MCF 10A (cell line): ENCODE measurements around the gene EXOC6B. TPM values are rescaled to one million over a fixed set of nuclear protein-coding genes. Genes with fewer than 3 reads are reported as not detected.
A peak's percentile ranks its signal among the peaks of the same experiment; 100 is the strongest.

ENCODE experiments used
- BruUV-seq: library from RNA; stranded (reverse); fragments of 400-500 nt; replicated peaks from 2 replicates; lab custom pipeline; 2021; lab: Mats Ljungman, UMichigan
- CTCF ChIA-PET: fragments of 300-600 bp; sonication (Branson Sonifier 250); formaldehyde crosslinking; extraction: SDS; loops from one replicate; lab custom pipeline; 2021; ENCODE audit warnings: antibody characterized with exemption, inconsistent platforms; lab: Yijun Ruan, JAX
- POLR2A ChIA-PET: fragments of 300-600, 350-650 bp; sonication (Branson Sonifier 250); formaldehyde crosslinking; extraction: SDS; loops from one replicate; lab custom pipeline; 2020; ENCODE audit warnings: antibody characterized with exemption, inconsistent platforms; lab: Yijun Ruan, JAX
- DNase-seq: peaks from one replicate; pipeline ENCODE4 v3.0.0-alpha.2; 2018; ENCODE audit not compliant: unreplicated experiment
- H3K27ac Mint-ChIP-seq: one replicate; pipeline ENCODE4 v1.8.0; 2022; ENCODE audit warnings: mild to moderate bottlenecking, low read depth, mixed read lengths; ENCODE audit not compliant: unreplicated experiment
- H3K27me3 Mint-ChIP-seq: one replicate; pipeline ENCODE4 v1.8.0; 2022; ENCODE audit warnings: mixed read lengths; ENCODE audit not compliant: insufficient read depth, unreplicated experiment
- H3K36me3 Mint-ChIP-seq: one replicate; pipeline ENCODE4 v1.8.0; 2022; ENCODE audit warnings: mild to moderate bottlenecking, moderate library complexity, mixed read lengths; ENCODE audit not compliant: insufficient read depth, unreplicated experiment
- H3K4me1 Mint-ChIP-seq: one replicate; pipeline ENCODE4 v1.8.0; 2022; ENCODE audit warnings: mixed read lengths; ENCODE audit not compliant: insufficient read depth, unreplicated experiment
- H3K4me3 Mint-ChIP-seq: one replicate; pipeline ENCODE4 v1.8.0; 2022; ENCODE audit warnings: mild to moderate bottlenecking, moderate library complexity, mixed read lengths; ENCODE audit not compliant: unreplicated experiment
- H3K9me3 Mint-ChIP-seq: one replicate; pipeline ENCODE4 v1.8.0; 2022; ENCODE audit warnings: mixed read lengths; ENCODE audit not compliant: unreplicated experiment
- intact Hi-C: fragments of 100-400 bp; cut with micrococcal nuclease; formaldehyde crosslinking; loops from 2 replicates; pipeline ENCODE4 v1.14.1; 2022
- total RNA-seq: library from RNA; stranded (reverse); gene quantifications from 2 replicates; pipeline ENCODE4 v1.2.3, GENCODE V29; 2022
- TF ChIP-seq, protein P1 (sequence below): fragments of 200-600 bp; IDR thresholded peaks from one replicate; pipeline ENCODE4 v1.8.0; 2022; ENCODE audit warnings: antibody characterized with exemption, mild to moderate bottlenecking; ENCODE audit not compliant: unreplicated experiment

Gene EXOC6B
- total RNA-seq, 1 experiment from 2014 or later, result 24.7 TPM

DNA sequence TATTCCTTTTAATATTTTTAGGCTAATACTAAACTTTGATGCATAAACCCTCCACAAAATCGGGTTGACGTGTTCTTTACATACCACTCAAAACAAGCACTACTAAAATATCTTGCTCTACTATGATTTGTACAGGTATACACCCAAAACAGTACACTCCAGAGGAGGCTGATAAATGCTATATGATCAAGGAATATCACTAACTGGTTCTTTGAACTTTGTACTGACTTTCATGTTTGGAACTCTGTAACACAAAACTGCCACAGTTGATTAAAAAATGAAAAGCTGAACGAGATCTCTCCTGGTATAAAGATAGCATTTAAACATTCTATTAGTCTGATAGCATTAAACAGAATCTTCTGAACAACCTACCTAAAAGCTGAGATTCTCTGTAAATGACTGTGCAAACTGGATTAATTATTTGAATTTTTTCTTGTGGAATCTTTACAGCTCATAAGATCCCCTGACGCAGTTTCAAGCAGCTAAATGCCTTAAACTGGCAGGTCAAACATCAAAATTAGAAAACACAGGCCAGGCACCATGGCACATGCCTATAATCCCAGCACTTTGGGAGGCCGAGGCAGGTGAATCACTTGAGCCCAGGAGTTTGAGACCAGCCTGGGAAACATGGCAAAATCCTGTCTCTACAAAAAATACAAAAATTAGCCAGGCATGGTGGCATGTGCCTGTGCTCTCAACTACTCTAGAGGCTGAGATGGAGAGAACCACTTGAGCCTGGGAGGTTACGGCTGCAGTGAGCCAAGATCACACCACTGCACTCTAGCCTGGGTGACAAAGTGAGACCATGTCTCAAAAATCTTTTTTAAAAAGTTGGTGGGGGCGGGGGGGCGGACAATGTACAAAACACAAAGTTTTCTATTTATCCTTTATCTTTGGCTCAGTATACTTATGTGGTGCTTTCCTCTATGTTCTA, 150.6 kb downstream of the EXOC6B start:
- TF ChIP-seq, protein P1, sequence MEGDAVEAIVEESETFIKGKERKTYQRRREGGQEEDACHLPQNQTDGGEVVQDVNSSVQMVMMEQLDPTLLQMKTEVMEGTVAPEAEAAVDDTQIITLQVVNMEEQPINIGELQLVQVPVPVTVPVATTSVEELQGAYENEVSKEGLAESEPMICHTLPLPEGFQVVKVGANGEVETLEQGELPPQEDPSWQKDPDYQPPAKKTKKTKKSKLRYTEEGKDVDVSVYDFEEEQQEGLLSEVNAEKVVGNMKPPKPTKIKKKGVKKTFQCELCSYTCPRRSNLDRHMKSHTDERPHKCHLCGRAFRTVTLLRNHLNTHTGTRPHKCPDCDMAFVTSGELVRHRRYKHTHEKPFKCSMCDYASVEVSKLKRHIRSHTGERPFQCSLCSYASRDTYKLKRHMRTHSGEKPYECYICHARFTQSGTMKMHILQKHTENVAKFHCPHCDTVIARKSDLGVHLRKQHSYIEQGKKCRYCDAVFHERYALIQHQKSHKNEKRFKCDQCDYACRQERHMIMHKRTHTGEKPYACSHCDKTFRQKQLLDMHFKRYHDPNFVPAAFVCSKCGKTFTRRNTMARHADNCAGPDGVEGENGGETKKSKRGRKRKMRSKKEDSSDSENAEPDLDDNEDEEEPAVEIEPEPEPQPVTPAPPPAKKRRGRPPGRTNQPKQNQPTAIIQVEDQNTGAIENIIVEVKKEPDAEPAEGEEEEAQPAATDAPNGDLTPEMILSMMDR, result no peak
- H3K36me3 Mint-ChIP-seq, result no peaks in the 10 kb centered on the region
- no peaks in the 10 kb centered on the region for H3K9me3 Mint-ChIP-seq
- ChIA-PET POLR2A (interaction anchor here (0.6 kb wide), 2 partner anchors 59 to 153 kb away, joined by 4 to 6 read pairs; no protein-coding TSS in a partner anchor), CTCF (interaction anchor here (0.7 to 0.9 kb wide), 3 partner anchors 96 to 513 kb away, joined by 3 to 4 read pairs (median 3); no protein-coding TSS in a partner anchor)
- no peak for DNase-seq
- no TSS peak for BruUV-seq
- H3K27ac Mint-ChIP-seq, result no peak overlapping the region
- peaks cover 10% of the 10 kb centered on the region for H3K4me1 Mint-ChIP-seq
- intact Hi-C loops, result no loop called here
- no peaks in the 10 kb centered on the region for H3K27me3 Mint-ChIP-seq
- H3K4me3 Mint-ChIP-seq, result no peak overlapping the region

DNA sequence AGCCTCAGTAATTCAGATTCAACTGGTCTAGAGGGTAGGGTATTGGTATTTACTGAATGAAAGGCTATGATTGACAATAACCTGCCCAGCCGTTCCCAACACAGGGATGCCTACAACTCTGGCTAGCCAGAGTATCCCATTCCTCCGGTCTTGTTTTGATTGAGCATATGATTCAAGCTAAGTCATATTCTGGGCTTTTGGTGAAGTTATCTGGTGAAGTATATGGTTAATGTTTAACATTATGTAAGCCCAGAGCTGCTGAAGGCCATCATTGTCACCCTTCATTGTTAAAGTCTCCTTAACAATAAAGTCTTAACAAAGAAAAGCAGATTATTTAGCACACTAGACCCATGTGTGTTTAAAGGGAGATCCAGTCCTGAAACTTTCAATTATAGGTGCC, 152.6 kb downstream of the EXOC6B start:
- intact Hi-C loops, result no loop called here
- H3K9me3 Mint-ChIP-seq, result no peaks in the 10 kb centered on the region
- CTCF ChIA-PET, result interaction anchor here (0.6 to 1.0 kb wide), 2 partner anchors 9 to 36 kb away, joined by 3 read pairs; no protein-coding TSS in a partner anchor
- DNase-seq, result no peak
- H3K4me3 Mint-ChIP-seq, result no peak overlapping the region
- H3K27ac Mint-ChIP-seq, result no peak overlapping the region
- H3K4me1 Mint-ChIP-seq, result peaks cover 23% of the 10 kb centered on the region
- TF ChIP-seq, protein P1, result no peak
- no peaks in the 10 kb centered on the region for H3K27me3 Mint-ChIP-seq
- POLR2A ChIA-PET, result no interaction called here
- no TSS peak for BruUV-seq
- no peaks in the 10 kb centered on the region for H3K36me3 Mint-ChIP-seq

DNA sequence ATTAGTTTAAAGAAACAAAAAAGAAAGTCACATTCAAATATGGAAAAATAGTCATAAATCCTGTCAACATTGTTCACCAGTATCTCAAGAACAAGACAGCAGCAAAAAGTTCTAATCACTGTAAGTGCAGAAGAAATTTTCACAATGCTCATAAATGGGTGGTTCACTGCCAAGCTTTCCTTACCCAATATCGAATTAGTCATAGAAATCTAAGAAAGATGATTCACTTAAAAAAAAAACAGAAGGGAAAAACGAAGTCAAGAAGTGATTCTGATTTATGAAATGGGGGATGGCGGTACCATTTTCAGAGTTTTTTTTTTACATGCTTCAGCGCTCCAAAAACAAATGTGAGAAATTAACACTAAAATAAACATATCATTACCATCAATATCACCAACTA, 156.7 kb downstream of the EXOC6B start:
- Mint-ChIP-seq H3K4me1 (peaks cover 13% of the 10 kb centered on the region), H3K9me3 (no peaks in the 10 kb centered on the region), H3K27ac (no peak overlapping the region), H3K36me3 (peaks cover 6% of the 10 kb centered on the region), H3K4me3 (peak overlapping the region; percentile 3), H3K27me3 (no peaks in the 10 kb centered on the region)
- TF ChIP-seq, protein P1, result no peak
- CTCF ChIA-PET, result no interaction called here
- POLR2A ChIA-PET, result interaction anchor here (0.6 kb wide), 1 partner anchor 88 kb away, joined by 3 read pairs; no protein-coding TSS in a partner anchor
- intact Hi-C loops, result no loop called here
- DNase-seq, result peak; percentile 82
- no TSS peak for BruUV-seq

DNA sequence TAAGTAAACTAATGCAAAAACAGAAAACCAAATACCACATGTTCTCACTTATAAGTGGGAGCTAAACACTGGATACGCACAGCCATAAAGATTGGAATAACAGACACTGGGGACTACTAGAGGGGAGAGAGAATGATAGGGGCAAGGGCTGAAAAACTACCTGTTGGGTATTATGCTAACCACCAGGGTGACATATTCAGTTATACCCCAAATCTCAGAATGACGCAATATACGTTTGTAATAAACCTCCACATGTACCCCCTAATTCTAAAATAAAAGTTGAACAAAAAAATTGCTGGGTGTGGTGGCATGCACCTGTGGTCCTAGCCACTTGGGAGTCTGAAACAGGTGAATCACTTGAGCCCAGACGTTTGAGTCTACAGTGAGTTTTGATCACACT, 157.2 kb downstream of the EXOC6B start:
- CTCF ChIA-PET, result interaction anchor here (0.6 kb wide), 1 partner anchor 393 kb away, joined by 3 read pairs; no protein-coding TSS in a partner anchor

More for the DNA sequence above, 157.2 kb downstream of the EXOC6B start:
- POLR2A ChIA-PET, result no interaction called here
- TF ChIP-seq, protein P1, result no peak
- no peaks in the 10 kb centered on the region for H3K9me3 Mint-ChIP-seq
- no peak overlapping the region for H3K27ac Mint-ChIP-seq
- DNase-seq, result no peak
- no peak overlapping the region for H3K4me3 Mint-ChIP-seq
- H3K4me1 Mint-ChIP-seq, result peaks cover 13% of the 10 kb centered on the region
- H3K27me3 Mint-ChIP-seq, result no peaks in the 10 kb centered on the region
- no TSS peak for BruUV-seq
- intact Hi-C loops, result no loop called here
- H3K36me3 Mint-ChIP-seq, result peaks cover 6% of the 10 kb centered on the region
